GM12875 (cell line): Measurements from ENCODE around the gene LMCD1.

ENCODE experiments used
- H3K4me3 ChIP-seq: one replicate; pipeline ENCODE4 v1.5.1; 2011; ENCODE audit warnings: low read depth, low read length, control low read depth
- TF ChIP-seq, protein P1 (sequence below): IDR thresholded peaks from 2 replicates; pipeline ENCODE4 v1.5.1; 2011; ENCODE audit warnings: low read depth, mild to moderate bottlenecking, control low read depth, inconsistent platforms, low read length, moderate library complexity, borderline replicate concordance; ENCODE audit not compliant: insufficient read depth

Gene LMCD1

DNA sequence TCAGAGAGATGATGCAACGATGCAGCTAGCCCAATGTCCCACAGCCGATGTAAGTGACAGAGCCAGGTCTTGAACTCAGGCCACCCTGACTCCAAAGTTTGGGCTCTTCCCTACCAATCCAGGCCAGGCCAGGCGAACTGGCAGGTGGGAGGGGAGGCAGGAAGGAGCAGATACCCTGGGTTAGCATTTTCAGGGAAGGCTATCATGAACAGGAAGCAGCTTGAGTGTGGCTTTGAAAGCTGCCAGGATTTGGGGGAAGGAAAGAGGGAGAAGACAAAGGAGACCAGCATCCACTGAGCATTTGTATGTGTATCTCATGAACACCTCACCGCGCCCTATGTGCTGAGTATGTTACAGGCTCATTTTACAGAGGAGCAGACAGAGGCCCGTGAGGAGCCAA, 38.8 kb downstream of the LMCD1 start:
- no peak overlapping the region for H3K4me3 ChIP-seq
- TF ChIP-seq, protein P1, sequence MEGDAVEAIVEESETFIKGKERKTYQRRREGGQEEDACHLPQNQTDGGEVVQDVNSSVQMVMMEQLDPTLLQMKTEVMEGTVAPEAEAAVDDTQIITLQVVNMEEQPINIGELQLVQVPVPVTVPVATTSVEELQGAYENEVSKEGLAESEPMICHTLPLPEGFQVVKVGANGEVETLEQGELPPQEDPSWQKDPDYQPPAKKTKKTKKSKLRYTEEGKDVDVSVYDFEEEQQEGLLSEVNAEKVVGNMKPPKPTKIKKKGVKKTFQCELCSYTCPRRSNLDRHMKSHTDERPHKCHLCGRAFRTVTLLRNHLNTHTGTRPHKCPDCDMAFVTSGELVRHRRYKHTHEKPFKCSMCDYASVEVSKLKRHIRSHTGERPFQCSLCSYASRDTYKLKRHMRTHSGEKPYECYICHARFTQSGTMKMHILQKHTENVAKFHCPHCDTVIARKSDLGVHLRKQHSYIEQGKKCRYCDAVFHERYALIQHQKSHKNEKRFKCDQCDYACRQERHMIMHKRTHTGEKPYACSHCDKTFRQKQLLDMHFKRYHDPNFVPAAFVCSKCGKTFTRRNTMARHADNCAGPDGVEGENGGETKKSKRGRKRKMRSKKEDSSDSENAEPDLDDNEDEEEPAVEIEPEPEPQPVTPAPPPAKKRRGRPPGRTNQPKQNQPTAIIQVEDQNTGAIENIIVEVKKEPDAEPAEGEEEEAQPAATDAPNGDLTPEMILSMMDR = no peak

GRCh38 chr3:8541486-8541885, 39.9 kb downstream of the LMCD1 start:
- TF ChIP-seq, protein P1 = no peak
- no peak overlapping the region for H3K4me3 ChIP-seq

GRCh38 chr3:8542190-8543135, 40.8 kb downstream of the LMCD1 start:
- no peak overlapping the region for H3K4me3 ChIP-seq
- TF ChIP-seq, protein P1 = no peak

DNA sequence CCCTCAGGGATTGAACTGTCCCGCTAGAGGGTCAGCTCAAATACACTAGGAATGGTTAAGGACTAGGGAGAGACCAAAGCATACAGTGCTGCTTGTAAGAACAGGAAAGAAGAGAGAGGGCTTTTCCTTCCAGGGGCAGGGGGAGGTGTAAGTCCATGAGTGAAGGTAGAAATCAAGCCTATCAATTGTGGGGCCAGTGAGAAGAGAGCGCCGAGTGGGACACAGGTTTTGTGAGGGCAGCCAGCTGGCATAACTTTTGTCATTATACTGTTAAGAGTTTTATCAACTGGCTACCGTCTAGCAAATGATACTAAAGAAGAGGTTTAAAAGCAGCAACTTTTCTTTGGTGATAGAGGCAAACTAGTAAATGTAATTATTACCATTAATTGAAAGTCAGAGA, 45.0 kb downstream of the LMCD1 start:
- TF ChIP-seq, protein P1 = no peak
- no peak overlapping the region for H3K4me3 ChIP-seq

GRCh38 chr3:8548502-8549275, 47.1 kb downstream of the LMCD1 start:
- TF ChIP-seq, protein P1 = no peak
- H3K4me3 ChIP-seq = no peak overlapping the region

GRCh38 chr3:8549354-8549753, 47.7 kb downstream of the LMCD1 start:
- TF ChIP-seq, protein P1 = no peak
- H3K4me3 ChIP-seq = no peak overlapping the region

DNA sequence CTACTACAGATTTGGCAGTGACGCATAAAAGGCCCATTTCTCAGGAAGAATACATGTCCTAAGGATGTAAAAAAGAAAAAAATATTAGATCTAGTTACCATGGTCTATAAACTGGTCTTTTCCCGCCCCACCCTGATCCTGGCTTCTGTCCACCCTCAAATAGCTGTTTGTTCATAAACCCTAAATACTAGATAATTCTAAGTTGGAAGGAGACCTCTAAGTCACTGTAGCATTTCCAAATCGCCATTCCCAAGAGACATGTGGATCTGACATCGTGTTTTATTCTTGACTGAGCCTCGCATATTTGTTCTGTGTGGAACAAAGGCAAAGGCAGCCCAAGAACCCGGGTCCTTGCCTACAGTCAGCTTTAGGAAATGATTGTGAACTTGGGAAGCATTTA, 49.0 kb downstream of the LMCD1 start:
- no peak overlapping the region for H3K4me3 ChIP-seq
- TF ChIP-seq, protein P1 = no peak
